Stomach (tissue), 9 donors: ENCODE measurements around the gene AGMO. TPM values are rescaled to one million over a fixed set of nuclear protein-coding genes. Genes with fewer than 3 reads are reported as not detected.
A peak's percentile ranks its signal among the peaks of the same experiment; 100 is the strongest.

Experiments used
- DNase-seq, 2 donors: peaks; one replicate each; pipeline versions ENCODE4 v3.0.0 to v3.0.0-alpha.2; 2013 to 2019
- H3K27ac ChIP-seq, 5 donors: fragments of 200-600 bp in 4 of 5; sonication (generic) in 4 of 5; one replicate each; pipeline ENCODE4 v1.5.1; 2013 to 2019; ENCODE audit warnings: mild to moderate bottlenecking in 1 of 5, moderate library complexity in 1 of 5
- H3K27me3 ChIP-seq, 3 donors: fragments of 200-600 bp; sonication (generic); one replicate each; pipeline ENCODE4 v1.5.1; 2017 to 2019; ENCODE audit warnings: mixed run types in 1 of 3
- H3K36me3 ChIP-seq, 4 donors: fragments of 200-600 bp; sonication (generic); 1 replicate in 3 of 4; 2 replicates in 1 of 4; pipeline ENCODE4 v1.5.1; 2016 to 2019
- H3K4me1 ChIP-seq, 4 donors: fragments of 200-600 bp; sonication (generic); one replicate each; pipeline ENCODE4 v1.5.1; 2016 to 2019
- H3K4me3 ChIP-seq, 4 donors: fragments of 200-600 bp; sonication (generic) in 3 of 4; one replicate each; pipeline ENCODE4 v1.5.1; 2016 to 2019; ENCODE audit warnings: mild to moderate bottlenecking in 1 of 4
- H3K9me3 ChIP-seq, 4 donors: fragments of 200-600 bp; sonication (generic); one replicate each; pipeline ENCODE4 v1.5.1; 2016 to 2019
- EP300 ChIP-seq: sonication (generic); formaldehyde crosslinking; IDR thresholded peaks from one replicate; pipeline ENCODE4 v1.6.1; 2017; ENCODE audit warnings: antibody characterized with exemption
- POLR2A ChIP-seq, 4 donors: fragments of 450-650 bp; IDR thresholded peaks; one replicate each; pipeline ENCODE4 v1.6.1; 2016; ENCODE audit warnings: antibody characterized with exemption in 4 of 4, control low read depth in 2 of 4, mild to moderate bottlenecking in 1 of 4, moderate library complexity in 1 of 4
- POLR2AphosphoS5 ChIP-seq, 3 donors: sonication (generic); formaldehyde crosslinking; IDR thresholded peaks; one replicate each; pipeline ENCODE4 v1.6.1; 2016; ENCODE audit warnings: antibody characterized with exemption in 3 of 3
- WGBS, 5 donors: extraction: QIAGEN DNeasy Blood & Tissue Kit in 3 of 5; methylation state at CpG; one replicate each; pipeline versions ENCODE4 v1.1.5 to v1.1.7; 2013 to 2018; 5-methylcytosine and 5-hydroxymethylcytosine counted together
- intact Hi-C: fragments of 100-400 bp; cut with DNase I; formaldehyde crosslinking; loops from one replicate; pipeline ENCODE4 v1.15.1; 2023; ENCODE audit warnings: low total_unique reads
- polyA plus RNA-seq, 3 donors: library from polyadenylated mRNA; stranded (reverse); fragments of 200-250 nt; gene quantifications; one replicate each; pipeline ENCODE4 v1.2.3, GENCODE V29; 2013
- total RNA-seq, 5 donors: library from RNA; depleted of rRNA; stranded (reverse); fragments of >200 nt; gene quantifications; one replicate each; pipeline versions ENCODE4 v1.1.0 to v1.2.3, GENCODE V29; 2014 to 2016
- TF ChIP-seq, protein P1 (sequence below), 7 experiments: fragments of 450-650 bp in 4 of 7; fragments of 200-600 bp in 3 of 7; sonication (generic) in 3 of 7; IDR thresholded peaks; one replicate each; pipeline ENCODE4 v1.5.1; 2016 to 2019; ENCODE audit warnings: antibody characterized with exemption in 7 of 7, control low read depth in 2 of 7, mild to moderate bottlenecking in 1 of 7
- donor health status: healthy with polysubstance abuse.
- donor health status: Bipolar disorder and iron deficiency.
- donor health status: healthy.

AGMO gene
- total and polyA plus RNA-seq, 8 donors, result 0.03 to 33.0 (median 5.0) TPM; not detected in 5

GRCh38 chr7:15495170-15495569, 66.6 kb downstream of the AGMO start:
- H3K36me3 ChIP-seq, result no peaks in the 10 kb centered on the region
- no peak for DNase-seq
- H3K9me3 ChIP-seq, result no peaks in the 10 kb centered on the region
- H3K4me3 ChIP-seq, result no peak overlapping the region
- no peaks in the 10 kb centered on the region for H3K27me3 ChIP-seq
- no peaks in the 10 kb centered on the region for H3K4me1 ChIP-seq
- WGBS, 5 donors, result 28 to 48% (median 41%) methylated on average over 2 of the region's 2 CpGs
- intact Hi-C loops, result no loop called here
- TF ChIP-seq, protein P1, sequence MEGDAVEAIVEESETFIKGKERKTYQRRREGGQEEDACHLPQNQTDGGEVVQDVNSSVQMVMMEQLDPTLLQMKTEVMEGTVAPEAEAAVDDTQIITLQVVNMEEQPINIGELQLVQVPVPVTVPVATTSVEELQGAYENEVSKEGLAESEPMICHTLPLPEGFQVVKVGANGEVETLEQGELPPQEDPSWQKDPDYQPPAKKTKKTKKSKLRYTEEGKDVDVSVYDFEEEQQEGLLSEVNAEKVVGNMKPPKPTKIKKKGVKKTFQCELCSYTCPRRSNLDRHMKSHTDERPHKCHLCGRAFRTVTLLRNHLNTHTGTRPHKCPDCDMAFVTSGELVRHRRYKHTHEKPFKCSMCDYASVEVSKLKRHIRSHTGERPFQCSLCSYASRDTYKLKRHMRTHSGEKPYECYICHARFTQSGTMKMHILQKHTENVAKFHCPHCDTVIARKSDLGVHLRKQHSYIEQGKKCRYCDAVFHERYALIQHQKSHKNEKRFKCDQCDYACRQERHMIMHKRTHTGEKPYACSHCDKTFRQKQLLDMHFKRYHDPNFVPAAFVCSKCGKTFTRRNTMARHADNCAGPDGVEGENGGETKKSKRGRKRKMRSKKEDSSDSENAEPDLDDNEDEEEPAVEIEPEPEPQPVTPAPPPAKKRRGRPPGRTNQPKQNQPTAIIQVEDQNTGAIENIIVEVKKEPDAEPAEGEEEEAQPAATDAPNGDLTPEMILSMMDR (IDR thresholded peaks at IDR 0.05), result no peak
- TF ChIP-seq POLR2A (IDR thresholded peaks at IDR 0.05) (no peak), EP300 (no peak), POLR2AphosphoS5 (IDR thresholded peaks at IDR 0.05) (no peak)
- H3K27ac ChIP-seq, result no peak overlapping the region

DNA sequence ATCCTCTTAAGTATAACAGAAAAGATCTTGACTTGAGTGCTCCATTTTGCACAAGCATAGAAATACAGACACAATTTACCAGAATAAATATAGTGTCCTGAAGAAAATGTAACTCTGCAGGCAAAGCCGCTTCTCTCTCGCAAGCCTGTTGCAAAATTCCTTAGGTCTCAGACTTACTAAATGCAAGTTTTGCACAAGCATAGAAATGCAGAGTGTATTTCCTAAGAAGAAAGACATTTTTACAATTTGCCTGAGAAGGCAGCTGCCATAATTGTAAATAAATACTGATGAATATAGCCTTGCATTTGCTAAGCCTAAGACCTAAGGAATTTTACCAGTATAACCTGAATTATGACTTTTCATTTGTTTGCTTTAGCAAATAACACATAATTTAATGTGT, 67.1 kb downstream of the AGMO start:
- intact Hi-C loops, result no loop called here
- no peaks in the 10 kb centered on the region for H3K27me3 ChIP-seq
- no peak overlapping the region for H3K27ac ChIP-seq
- H3K9me3 ChIP-seq, result no peaks in the 10 kb centered on the region
- H3K4me3 ChIP-seq, result no peak overlapping the region
- 47 to 90% (median 64%) methylated on average over 2 of the region's 2 CpGs for WGBS, 5 donors
- TF ChIP-seq POLR2A (IDR thresholded peaks at IDR 0.05) (no peak), EP300 (no peak), POLR2AphosphoS5 (IDR thresholded peaks at IDR 0.05) (no peak)
- TF ChIP-seq, protein P1 (IDR thresholded peaks at IDR 0.05), result no peak
- no peak for DNase-seq
- H3K36me3 ChIP-seq, result no peaks in the 10 kb centered on the region
- H3K4me1 ChIP-seq, result no peaks in the 10 kb centered on the region

DNA sequence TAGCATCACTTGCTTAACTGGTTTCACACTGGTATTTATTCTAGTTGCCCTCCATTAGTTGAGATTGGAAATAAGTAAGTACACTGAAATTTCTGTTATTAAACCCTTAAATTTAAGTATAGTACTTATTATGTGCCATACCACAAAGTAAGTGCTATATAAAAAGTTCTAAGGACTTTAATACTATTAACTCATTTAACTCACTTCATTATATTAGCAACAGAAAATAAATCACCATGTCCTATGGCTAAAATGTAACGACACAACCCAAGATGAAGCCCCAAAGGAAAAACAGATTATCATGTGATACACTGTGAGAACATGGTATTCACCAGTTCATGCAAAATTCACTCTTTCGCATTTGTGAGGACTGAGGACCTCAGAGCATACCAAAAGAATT, 70.5 kb downstream of the AGMO start:
- Histone ChIP-seq H3K36me3 (no peaks in the 10 kb centered on the region), H3K27ac (no peak overlapping the region), H3K9me3 (no peaks in the 10 kb centered on the region), H3K4me3 (no peak overlapping the region), H3K4me1 (peaks cover 0 to 5% (median 0%) of the 10 kb centered on the region in 4 donors), H3K27me3 (no peaks in the 10 kb centered on the region)
- no peak for DNase-seq
- WGBS, 5 donors, result 52 to 92% (median 70%) methylated on average over 2 of the region's 2 CpGs
- intact Hi-C loops, result no loop called here
- TF ChIP-seq, protein P1 (IDR thresholded peaks at IDR 0.05), result no peak
- TF ChIP-seq POLR2AphosphoS5 (IDR thresholded peaks at IDR 0.05) (no peak), EP300 (no peak), POLR2A (IDR thresholded peaks at IDR 0.05) (no peak)

- 63 to 85% (median 81%) methylated on average over 1 of the region's 1 CpG for WGBS, 5 donors
- Histone ChIP-seq H3K27me3 (no peaks in the 10 kb centered on the region), H3K9me3 (no peaks in the 10 kb centered on the region), H3K36me3 (no peaks in the 10 kb centered on the region), H3K4me3 (no peak overlapping the region), H3K4me1 (peaks cover 0 to 5% (median 0%) of the 10 kb centered on the region in 4 donors), H3K27ac (no peak overlapping the region)
- intact Hi-C loops, result no loop called here
- no peak for TF ChIP-seq POLR2A (IDR thresholded peaks at IDR 0.05)
- TF ChIP-seq EP300, result no peak
- TF ChIP-seq, protein P1 (IDR thresholded peaks at IDR 0.05), result no peak
- TF ChIP-seq POLR2AphosphoS5 (IDR thresholded peaks at IDR 0.05), result no peak
- peak in 1 of 2 donors; percentile 43 for DNase-seq
Measured at GRCh38 chr7:15490291-15490690, 71.5 kb downstream of the AGMO start.
